A172 (cell line): ENCODE results near the gene CLSTN1. TPM values are rescaled to one million over a fixed set of nuclear protein-coding genes. Genes with fewer than 3 reads are reported as not detected.
"Not testable (repeated sequence)": the region's sequence is repeated elsewhere in the genome, so short reads cannot be mapped to it uniquely, and the experiment has no call there.

Source experiments
- DNase-seq: peaks from one replicate; pipeline ENCODE4 v3.0.0-alpha.2; 2015; ENCODE audit warnings: low spot score
- total RNA-seq: library from RNA; depleted of rRNA; stranded (reverse); fragments of >200 nt; shearing (Covaris generic); gene quantifications from 2 replicates; pipeline ENCODE4 v1.2.3, GENCODE V29; 2014

The CLSTN1 gene
- total RNA-seq, 1 experiment from 2014 or later = 24.3 TPM

DNA sequence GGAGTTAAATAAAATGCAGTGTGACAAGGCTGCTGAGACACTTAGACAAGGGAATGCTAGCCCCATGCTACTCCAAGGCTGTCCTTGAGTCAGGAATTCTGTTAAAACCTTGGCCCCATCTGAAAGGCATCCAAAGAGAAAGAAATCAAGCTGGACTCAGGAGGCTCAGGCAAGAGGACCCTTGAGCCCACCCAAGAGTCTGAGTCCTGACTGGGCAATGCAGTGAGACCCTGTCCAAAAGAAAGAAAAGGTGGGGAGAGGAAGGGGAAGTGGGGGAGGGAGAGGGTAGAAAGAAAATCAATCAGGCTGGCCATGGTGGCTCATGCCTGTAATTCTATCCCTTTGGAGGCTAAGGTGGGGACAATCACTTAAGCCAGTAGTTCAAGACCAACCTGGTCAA is 26.7 kb downstream of the CLSTN1 start:
- no peak for DNase-seq

DNA sequence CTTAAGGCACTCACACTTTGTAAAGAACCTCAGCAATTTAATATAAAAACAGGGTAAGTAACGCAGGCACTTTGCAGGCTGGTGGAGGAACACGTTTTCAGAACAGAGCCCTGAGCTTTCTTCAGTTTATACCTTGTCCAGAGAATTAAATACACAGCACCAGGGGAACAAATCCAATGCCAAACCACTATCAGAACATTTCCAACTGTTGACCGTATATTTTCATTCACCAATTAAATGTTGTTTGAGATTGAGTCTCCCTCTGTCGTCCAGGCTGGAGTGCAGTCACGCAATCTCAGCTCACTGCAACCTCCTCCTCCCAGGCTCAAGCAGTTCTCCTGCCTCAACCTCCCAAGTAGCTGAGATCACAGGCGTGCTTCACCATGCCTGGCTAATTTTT is 29.7 kb downstream of the CLSTN1 start:
- DNase-seq = no peak

DNA sequence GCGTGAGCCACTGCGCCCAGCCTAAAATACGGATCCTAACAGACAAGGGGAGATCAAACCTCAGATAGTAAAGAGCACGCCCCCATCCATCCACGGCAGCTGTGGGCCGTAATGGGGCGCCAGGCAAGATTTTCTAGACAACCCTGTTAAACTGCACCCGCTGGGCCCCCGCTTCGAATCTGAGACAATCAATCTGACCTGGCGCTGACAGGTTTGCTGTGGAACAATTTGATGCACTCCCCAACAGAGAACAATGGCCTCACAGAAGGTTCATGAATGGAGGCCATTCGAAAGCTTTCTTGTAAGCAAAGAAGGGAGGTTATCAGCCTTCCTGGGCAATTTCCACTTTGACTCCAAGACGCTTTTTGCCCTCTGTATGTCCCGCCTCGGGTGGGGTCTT is 30.5 kb downstream of the CLSTN1 start:
- DNase-seq = no peak

DNA sequence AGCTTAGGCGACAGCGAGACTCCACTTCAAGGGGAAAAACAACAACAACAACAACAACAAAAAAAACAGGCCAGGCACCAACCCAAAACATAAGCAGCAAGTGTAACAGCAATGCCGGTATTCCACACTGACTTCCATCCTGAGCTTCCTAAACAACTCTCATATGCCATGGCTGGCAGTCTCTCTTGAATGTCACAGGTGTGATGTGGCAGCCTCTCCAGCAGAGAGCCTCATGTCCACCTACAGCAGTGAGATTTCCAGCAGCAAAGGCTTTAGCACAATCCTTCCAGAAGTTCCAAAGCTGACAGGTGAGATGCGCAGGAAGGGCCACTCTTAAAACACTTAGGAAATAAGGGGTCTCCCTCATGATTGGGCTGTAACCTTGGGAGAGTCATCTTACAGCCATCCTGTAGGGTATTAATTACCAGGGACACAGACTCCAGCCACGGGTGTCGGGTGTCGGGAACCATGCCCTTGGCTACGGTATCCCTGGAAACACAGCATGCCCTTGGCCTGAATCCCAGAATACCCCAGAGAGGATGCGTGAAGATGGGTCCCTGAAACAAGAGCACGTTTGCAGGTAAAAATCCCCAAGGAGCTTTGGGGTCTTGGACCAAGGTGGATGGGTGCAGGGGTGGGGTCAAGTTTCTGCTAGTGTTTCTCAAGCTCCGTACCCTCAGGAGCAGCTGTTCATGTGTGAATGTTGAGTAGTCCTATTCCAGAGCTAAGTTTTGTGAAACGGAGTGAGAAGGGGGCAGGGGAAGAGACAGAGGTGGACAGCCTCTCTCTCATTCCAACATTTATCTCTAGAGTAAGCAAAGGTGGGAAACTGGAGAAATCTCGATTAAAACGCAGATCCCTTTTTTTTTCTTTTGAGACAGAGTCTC is 31.4 kb downstream of the CLSTN1 start:
- DNase-seq = no peak

DNA sequence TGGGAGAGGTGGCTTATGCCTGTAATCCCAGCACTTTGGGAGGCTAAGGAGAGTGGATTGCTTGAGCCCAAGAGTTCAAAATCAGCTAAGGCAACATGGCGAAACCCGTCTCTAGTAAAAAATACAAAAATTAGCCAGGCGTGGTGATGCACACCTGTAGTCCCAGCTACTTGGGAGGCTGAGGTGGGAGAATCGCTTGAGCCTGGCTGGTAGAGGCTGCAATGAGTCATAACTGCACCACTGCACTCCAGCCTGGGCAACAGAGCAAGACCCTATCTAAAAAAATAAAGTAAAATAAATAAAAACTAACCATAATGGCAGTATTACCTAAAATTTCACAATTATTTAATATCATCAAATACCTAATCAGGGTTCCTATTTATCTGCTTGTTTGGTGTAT is 34.1 kb downstream of the CLSTN1 start:
- DNase-seq = not testable (repeated sequence)

DNA sequence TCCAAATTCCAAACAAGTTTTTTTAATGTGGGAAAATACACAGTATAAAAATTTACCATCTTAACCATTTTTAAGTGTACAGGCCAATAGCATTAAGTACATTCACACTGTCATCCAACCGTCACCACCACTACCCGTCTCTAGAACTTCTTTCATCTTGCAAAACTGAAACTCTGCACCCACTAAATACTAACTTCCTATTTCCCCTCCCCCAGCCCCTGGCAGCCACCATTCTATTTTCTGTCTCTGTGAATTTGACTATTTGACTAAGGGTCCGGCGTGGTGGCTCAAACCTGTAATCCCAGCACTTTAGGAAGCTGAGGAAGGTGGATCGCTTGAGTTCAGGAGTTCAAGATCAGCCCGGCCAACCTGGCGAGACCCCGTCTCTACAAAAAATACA is 36.1 kb downstream of the CLSTN1 start:
- no peak for DNase-seq

DNA sequence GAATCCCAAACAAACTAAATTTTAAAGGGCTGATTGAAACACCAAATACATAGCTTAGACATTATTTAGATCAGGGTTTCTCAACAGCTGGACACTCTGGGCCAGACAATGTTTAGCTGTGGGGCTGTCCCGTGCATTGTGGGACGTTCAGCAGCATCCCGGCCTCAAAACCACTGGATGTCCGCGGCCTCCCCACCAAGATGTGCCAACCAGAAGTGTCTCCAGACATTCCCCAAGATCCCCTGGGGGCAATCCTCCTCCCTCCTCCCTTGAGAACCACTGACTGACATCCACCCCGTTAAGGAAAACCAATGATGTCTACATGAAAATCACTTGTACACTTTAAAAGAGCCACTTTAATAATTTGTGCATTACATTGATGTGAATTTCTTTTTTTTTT is 38.4 kb downstream of the CLSTN1 start:
- no peak for DNase-seq

DNA sequence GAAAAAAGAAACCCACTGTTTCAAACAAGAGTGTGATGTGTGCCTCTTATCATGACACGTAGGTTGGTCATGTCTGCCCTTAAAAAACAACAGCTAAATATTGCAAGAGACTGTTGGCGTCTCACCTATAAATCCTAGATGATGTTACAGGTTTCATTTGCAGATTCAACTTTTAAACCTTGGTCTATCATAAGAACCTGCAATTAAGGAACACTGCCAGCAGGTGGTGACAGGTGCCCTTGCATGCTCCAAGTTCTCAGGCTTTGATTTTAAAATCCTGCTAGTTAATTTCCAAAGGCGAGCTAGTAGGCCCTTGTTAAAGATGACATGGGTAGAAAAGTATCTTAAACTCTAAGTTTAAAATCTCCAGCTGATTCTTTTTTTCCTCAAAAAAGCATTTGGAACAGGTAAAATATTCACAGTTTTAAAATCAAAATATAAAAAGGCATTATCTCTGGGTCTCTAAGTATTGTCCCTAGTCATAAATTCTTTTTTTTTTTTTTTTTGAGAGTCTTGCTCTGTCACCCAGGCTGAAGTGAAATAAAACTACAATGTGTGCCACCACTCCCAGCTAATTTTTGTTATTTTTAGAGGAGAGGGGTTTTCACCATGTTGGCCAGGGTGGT is 39.1 kb downstream of the CLSTN1 start:
- DNase-seq = peak; percentile 44

DNA sequence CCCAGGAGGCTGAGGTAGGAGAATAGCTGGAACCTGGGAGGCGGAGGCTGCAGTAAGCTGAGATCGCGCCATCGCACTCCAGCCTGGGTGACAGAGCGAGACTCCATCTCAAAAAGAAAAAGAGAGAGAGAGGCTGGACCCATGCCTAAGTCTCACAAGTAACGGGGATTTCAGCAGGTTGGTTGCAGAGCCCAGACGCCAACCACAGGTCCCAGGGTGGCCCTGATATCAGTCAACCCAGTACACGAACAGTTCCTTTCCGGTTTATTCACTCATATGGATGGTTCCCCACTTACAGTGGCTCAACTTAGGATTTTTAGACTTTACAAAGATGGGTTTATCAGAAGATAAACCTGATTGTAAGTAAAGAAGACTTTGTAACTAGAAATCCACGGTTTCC is 40.9 kb downstream of the CLSTN1 start:
- no peak for DNase-seq

DNA sequence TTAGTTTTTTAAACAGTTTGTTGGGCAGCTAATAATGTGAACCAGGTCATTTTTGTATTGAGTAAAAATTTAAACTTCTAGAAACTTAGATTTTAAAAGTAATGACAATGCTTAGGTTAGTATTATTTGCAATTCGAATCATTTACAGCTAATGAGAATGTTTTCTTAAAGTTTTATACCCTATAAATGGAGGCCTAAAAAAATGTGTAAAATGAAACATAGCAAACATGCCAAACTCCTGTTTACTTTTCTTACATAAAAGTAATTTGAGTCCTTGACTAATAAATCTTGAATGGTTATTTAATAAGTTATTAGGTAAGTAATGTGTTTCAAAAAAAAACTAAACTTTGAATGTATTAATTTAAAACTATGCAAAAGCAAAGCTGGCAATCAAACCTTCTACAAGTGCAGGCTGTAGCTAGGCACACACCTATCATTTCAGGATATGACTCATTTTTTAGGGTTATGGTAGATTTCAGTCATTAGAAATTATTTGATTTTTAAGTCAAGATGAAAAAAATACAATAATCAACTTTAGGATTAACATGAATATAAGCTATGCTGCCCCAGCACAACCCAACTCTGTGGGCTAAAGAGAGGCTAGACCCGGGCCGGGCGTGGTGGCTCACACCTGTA is 41.5 kb downstream of the CLSTN1 start:
- DNase-seq = no peak

DNA sequence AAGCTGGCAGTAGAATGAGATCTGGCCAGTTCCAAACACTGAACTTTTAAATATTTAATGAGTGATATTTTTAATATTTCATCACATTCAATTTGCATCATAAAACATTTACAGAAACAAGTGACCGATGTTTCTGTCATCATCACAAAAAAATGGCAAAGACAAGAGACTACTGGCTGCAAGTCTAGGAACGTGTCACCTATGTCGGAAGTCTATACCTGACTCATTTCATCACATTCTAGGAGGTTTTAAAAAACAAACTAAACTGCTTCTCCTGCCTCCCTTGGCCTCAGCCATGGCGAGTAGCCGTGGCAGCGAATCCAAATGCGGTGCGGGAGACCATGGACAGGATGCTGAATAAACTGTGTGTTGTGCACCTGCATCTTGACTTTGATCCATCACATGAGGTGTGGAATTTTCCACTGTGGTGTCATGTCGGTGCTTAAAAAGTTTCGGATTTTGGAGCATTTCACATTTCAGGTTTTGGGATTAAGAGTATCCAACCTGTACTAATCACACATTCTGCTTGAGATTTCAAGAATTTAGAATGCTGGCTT is 43.1 kb downstream of the CLSTN1 start:
- DNase-seq = no peak

DNA sequence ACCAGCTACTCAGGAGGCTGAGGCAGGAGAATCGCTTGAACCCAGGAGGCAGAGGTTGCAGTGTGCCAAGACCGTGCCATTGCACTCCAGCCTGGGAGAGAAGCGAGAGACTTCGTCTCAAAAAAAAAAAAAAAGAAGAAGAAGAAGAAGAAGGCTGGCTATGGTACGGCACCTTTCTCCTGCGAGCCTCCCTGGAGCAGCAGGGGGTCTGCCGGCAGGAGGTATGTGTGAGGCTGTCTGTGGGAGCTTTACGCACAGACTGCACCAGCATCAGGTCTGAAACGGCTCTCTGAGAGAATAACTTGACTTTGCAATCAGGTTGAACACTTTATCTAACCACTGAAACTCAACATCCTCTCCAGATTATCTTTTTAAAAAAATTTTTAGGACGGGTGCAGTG is 44.9 kb downstream of the CLSTN1 start:
- no peak for DNase-seq

DNA sequence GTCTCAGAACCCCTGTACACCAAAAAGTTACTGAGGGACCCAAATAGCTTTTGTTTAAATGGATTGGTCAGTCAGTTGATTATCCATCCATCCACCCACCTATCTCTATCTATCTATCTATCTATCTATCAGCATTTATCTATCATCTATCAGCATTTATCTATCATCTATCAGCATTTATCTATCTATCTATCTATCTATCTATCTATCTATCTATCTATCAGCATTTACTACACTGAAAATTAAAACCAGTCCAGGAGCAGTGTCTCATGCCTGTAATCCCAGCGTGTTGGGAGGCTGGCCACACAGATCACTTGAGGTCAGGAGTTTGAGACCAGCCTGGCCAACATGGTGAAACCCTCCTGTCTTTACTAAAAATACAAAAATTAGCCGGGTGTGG is 47.1 kb downstream of the CLSTN1 start:
- DNase-seq = no peak

DNA sequence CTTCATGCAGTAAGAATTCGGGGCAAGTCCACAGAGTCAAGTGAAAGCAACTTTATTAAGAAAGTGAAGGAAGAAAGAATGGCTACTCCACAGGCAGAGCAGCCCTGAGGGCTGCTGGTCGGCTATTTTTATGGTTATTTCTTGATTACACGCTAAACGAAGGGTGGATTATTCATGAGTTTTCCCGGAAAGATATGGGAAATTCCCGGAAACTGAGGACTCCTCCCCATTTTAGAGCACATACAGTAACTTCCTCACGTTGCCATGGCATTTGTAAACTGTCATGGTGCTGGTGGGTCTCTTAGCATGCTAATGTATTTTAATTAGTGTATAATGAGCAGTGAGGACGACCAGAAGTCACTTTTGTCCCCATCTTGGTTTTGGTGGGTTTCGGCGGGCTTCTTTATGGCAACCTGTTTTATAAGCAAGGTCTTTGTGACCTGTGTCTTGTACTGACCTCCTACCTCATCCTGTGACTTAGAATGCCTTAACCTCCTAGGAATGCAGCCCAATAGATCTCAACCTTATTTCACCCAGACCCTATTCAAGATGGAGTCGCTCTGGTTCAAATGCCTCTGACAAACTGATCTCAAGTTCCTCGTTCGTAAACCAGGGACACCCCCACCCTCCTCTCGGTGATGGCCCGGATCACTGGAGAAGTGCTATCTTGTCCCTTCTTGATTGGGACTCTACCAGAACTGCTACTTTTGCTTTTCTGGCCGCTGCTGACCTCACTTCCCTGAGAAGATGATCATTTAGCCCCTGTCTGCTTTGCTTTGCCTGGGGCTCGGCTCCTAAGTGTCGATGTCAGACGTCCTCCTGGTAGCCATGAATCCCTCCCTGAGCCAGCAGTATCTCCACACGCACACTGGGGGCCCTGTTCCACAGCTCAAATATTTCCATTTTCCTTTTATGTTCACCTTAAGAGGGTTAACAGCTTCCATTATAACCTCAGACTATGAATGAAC is 48.8 kb downstream of the CLSTN1 start:
- DNase-seq = no peak

DNA sequence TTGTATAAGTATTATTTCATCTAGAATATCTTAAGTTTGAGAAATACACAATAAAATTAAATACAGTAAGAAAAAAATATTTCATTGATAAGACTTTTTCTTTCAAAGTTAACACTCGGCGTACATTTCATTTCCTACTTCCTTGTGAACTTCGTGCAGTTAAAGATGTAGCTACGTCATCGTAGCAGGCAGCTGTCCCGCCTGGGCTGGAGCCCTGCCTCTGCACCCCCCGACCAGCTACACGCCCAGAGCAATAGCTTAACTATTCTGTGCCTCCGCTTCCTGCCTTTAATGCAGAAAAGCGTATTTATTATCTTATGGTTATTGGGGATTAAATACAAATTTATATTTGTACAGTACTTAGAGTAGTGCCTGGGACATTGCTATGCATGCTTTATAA is 53.5 kb downstream of the CLSTN1 start:
- DNase-seq = no peak

DNA sequence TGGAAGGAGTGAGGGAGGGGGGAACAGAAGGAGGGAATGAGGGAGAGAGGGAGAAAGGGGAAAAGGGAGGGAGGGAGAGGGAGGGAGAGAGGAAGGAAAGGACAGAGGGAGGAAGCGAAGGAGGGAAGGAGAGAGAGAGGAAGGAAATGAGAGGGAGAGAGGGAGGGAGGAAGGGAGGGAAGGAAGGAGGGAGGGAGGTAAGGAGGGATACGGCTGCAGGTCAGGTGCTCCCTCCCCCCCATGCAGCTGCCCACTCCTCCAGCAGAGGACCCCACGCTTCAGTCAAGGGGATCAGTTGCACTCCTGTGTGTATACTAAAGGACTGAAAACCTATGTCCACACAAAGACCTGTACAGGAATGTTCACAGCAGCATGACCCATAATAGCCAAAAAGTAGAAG is 54.8 kb downstream of the CLSTN1 start:
- no peak for DNase-seq

DNA sequence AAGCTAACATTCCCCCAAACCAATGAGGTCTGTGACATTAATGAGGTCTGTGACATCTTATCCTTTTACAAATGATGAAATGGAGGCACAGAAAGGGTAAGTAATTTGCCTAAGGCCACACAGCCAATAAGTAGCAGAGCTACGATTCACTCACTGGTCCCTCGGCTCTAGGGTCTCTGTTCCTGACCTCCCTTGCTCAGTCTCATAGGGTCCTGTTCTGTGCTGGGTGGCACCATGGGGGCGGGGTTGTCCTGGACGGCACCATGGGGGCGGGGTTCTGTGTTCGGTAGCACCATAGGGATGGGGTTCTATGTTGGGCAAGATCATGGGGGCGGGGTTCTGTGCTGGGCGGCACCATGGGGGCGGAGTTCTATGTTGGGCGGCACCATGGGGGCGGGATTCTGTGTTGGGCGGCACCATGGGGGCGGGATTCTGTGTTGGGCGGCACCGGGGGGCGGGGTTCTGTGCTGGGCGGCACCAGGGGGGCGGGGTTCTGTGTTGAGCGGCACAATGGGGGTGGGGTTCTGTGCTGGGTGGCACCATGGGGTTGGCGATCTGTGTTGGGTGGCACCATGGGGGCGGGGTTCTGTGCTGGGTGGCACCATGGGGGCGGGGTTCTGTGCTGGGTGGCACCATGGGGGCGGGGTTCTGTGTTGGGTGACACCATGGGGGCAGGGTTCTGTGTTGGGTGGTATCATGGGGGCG is 55.6 kb downstream of the CLSTN1 start:
- DNase-seq = no peak

DNA sequence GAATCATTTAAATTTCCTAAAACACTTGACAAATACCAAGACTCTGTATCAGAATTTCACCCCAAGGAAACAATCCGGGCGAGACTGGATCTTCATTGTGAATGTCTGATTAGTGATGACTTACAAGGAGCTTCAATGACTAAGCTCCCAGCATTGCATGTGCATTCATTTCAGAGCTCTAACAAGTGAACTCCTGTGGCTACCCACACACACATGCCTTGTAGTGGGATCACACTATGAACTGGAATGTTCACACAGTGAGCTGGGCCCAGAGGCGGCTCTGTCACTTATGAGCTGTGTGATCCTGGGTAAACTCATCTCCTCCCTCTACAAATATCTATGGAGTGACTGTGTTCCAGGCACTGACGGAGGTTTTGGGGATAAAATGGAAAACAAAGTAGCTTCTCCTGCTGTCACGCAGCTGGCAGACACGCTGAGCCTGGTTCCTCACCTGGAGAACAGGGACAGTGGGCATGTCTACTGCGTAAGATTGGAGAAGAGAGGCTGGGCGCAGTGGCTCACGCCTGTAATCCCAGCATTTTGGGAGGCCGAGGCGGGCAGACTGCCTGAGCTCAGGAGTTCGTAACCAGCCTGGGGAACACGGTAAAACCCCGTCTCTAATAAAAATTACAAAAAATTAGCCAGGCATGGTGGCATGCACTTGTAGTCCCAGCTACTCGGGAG is 56.9 kb downstream of the CLSTN1 start:
- DNase-seq = peak; percentile 94

DNA sequence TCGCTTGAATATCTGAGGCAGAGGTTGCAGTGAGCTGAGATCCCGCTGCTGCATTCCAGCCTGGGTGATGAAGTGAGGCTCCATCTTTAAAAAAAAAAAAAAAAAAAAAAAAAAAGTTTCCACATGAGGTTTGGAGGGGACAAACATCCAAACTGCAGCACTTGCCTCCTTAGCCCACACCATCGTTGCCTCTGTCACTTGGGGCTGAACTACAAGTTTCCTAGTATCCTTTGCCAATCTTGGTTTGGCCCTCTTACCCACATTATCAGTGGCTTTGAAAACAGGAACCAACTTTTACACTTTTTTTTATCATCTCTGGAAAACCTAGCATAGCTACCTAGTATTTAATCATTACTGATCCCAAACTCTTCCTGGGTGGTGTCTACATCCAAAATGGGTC is 59.2 kb downstream of the CLSTN1 start:
- DNase-seq = no peak

DNA sequence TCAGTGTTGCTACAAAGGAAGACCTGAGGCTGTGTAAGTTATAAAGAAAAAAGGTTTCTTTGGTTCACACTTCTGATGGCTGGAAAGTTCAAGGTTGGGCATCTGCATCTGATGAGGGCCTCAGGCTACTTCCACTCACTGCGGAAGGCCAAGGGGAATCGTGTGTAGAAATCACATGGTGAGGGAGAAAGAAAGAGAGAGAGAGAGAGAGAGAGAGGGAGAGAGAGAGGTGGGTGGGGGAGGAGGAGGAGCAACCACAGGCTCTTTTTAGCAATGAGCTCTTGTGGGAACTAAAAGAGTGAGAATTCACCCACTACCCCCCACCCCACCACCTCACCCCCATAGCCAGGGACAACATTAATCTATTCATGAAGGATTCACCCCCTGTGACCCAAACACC is 59.9 kb downstream of the CLSTN1 start:
- no peak for DNase-seq
